Forelimb muscle (tissue), 1 donor: ENCODE results near the gene MAP1LC3B2. TPM values are rescaled to one million over a fixed set of nuclear protein-coding genes. Genes with fewer than 3 reads are reported as not detected.
"Not testable (repeated sequence)": the region's sequence is repeated elsewhere in the genome, so short reads cannot be mapped to it uniquely, and the experiment has no call there.

Experiments used
- DNase-seq: peaks from one replicate; pipeline ENCODE4 v3.0.0-alpha.2; 2013; ENCODE audit warnings: low read depth
- polyA plus RNA-seq: library from polyadenylated mRNA; unstranded; fragments of 120-200 nt; gene quantifications from one replicate; pipeline ENCODE4 v1.2.1, GENCODE V29; 2013; ENCODE audit not compliant: insufficient read length

The MAP1LC3B2 gene
- polyA plus RNA-seq, 1 donor = 4.9 TPM

GRCh38 chr12:116558280-116559161 is 660 bp upstream of the MAP1LC3B2 start:
- no peak for DNase-seq

GRCh38 chr12:116561181-116561821 is 2.1 kb downstream of the MAP1LC3B2 start:
- DNase-seq = no peak

GRCh38 chr12:116562090-116562489 is 2.9 kb downstream of the MAP1LC3B2 start:
- no peak for DNase-seq

- DNase-seq = no peak
Observed at GRCh38 chr12:116563262-116563661, 4.1 kb downstream of the MAP1LC3B2 start.

GRCh38 chr12:116564080-116564479 is 4.9 kb downstream of the MAP1LC3B2 start:
- DNase-seq = no peak

GRCh38 chr12:116565221-116565620 is 6.0 kb downstream of the MAP1LC3B2 start:
- DNase-seq = not testable (repeated sequence)

- DNase-seq = no peak
Observed at GRCh38 chr12:116565963-116566362, 6.8 kb downstream of the MAP1LC3B2 start.

- DNase-seq = no peak
Observed at GRCh38 chr12:116568203-116568602, 9.0 kb downstream of the MAP1LC3B2 start.

GRCh38 chr12:116571089-116571488 is 11.9 kb downstream of the MAP1LC3B2 start:
- DNase-seq = no peak

- no peak for DNase-seq
Observed at GRCh38 chr12:116573776-116574175, 14.6 kb downstream of the MAP1LC3B2 start.

- not testable (repeated sequence) for DNase-seq
Observed at GRCh38 chr12:116575754-116576153, 16.6 kb downstream of the MAP1LC3B2 start.

- DNase-seq = no peak
Observed at GRCh38 chr12:116577154-116577561, 18.0 kb downstream of the MAP1LC3B2 start.

GRCh38 chr12:116578051-116578450 is 18.9 kb downstream of the MAP1LC3B2 start:
- DNase-seq = no peak

GRCh38 chr12:116582610-116583009 is 23.4 kb downstream of the MAP1LC3B2 start:
- DNase-seq = no peak

GRCh38 chr12:116583129-116583694 is 24.0 kb downstream of the MAP1LC3B2 start:
- no peak for DNase-seq

- no peak for DNase-seq
Observed at GRCh38 chr12:116587270-116587669, 28.1 kb downstream of the MAP1LC3B2 start.

GRCh38 chr12:116588390-116589028 is 29.3 kb downstream of the MAP1LC3B2 start:
- DNase-seq = no peak

- DNase-seq = no peak
Observed at GRCh38 chr12:116589581-116589980, 30.4 kb downstream of the MAP1LC3B2 start.

GRCh38 chr12:116590561-116590960 is 31.4 kb downstream of the MAP1LC3B2 start:
- no peak for DNase-seq

GRCh38 chr12:116591855-116592637 is 32.9 kb downstream of the MAP1LC3B2 start:
- no peak for DNase-seq

- no peak for DNase-seq
Observed at GRCh38 chr12:116592731-116593130, 33.5 kb downstream of the MAP1LC3B2 start.
